Lower leg skin (tissue), 4 donors: ENCODE measurements around the gene LSM4. TPM values are rescaled to one million over a fixed set of nuclear protein-coding genes. Genes with fewer than 3 reads are reported as not detected.
A peak's percentile ranks its signal among the peaks of the same experiment; 100 is the strongest.

Source experiments
- DNase-seq, 2 donors: peaks; one replicate each; pipeline ENCODE4 v3.0.0-alpha.2; 2019; ENCODE audit warnings: low spot score in 2 of 2
- H3K4me3 ChIP-seq: fragments of 200-600 bp; sonication (generic); 2 replicates; pipeline ENCODE4 v1.5.1; 2017; ENCODE audit warnings: mild to moderate bottlenecking, low read depth; ENCODE audit not compliant: poor library complexity, severe bottlenecking
- POLR2A ChIP-seq, 2 donors: fragments of 450-650 bp; IDR thresholded peaks; one replicate each; pipeline ENCODE4 v1.6.1; 2016 to 2017; ENCODE audit warnings: antibody characterized with exemption in 2 of 2, mild to moderate bottlenecking in 1 of 2, moderate library complexity in 1 of 2
- WGBS, 2 donors: methylation state at CpG; one replicate each; pipeline ENCODE4 v1.1.5; 2018; 5-methylcytosine and 5-hydroxymethylcytosine counted together
- intact Hi-C: fragments of 100-400 bp; cut with DNase I; formaldehyde crosslinking; loops from one replicate; pipeline ENCODE4 v1.15.0; 2023; ENCODE audit warnings: low total_unique reads
- total RNA-seq, 4 donors: library from RNA; depleted of rRNA; stranded (reverse); fragments of >200 nt; gene quantifications; one replicate each; pipeline ENCODE4 v1.1.0, GENCODE V29; 2016
- TF ChIP-seq, protein P1 (sequence below), 3 donors: fragments of 450-650 bp; IDR thresholded peaks; one replicate each; pipeline ENCODE4 v1.5.1; 2016; ENCODE audit warnings: antibody characterized with exemption in 3 of 3, mild to moderate bottlenecking in 3 of 3, moderate library complexity in 2 of 3

The LSM4 gene
- total RNA-seq, 4 donors from 2014 or later: 59.7 to 149 (median 105) TPM

DNA sequence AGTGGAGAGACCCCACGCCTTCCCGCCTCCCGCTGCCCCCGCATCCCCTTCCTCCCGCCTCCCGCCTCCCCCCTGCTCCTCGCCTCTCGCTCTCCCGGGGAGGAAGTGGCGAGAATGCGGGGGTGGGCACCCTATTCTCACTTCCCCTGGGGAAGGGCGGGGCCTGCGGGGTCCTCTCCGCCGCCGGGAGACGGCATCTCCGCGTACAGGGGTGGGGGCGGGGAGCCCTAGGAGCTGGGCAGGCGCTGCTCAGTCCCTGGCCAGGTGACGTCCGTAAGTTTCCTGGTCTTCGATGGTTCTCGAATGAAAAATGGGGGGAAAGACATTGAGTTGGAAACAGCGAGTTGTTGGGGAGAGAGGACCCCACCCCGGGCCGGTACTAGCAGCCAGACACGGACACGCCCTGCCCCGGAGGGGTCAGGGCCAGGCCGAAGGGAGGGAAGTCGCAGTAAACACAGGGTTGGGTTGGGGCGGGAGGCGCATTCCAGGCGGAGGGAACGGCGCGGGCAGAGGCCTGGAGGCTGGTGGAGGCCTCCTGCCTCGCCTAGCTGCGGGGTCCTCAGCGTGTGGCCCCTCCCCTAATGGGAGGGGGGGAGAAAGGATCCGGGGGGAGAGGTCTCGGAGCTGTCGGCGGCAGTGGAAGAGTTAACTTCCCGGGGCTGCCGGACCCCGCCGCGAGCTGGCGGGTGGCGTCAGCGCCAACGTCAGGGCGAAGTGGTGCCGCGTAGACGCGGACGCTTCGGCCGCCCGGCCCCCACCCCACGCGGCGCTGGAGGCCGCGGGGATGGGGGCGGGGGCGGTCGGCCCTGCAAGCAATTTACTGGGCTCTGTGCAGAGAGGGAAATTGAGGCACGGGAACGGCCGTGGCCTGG, 31.1 kb downstream of the LSM4 start:
- intact Hi-C loops: no loop called here
- peak; percentile 82 to 97 for DNase-seq
- H3K4me3 ChIP-seq: peak overlapping the region; percentile 47

GRCh38 chr19:18291019-18291524, 31.8 kb downstream of the LSM4 start:
- 44 to 49% methylated on average over 20 to 21 of the region's 21 CpGs for WGBS, 2 donors
- H3K4me3 ChIP-seq: no peak overlapping the region
- intact Hi-C loops: no loop called here
- no peak for DNase-seq
- TF ChIP-seq, protein P1, sequence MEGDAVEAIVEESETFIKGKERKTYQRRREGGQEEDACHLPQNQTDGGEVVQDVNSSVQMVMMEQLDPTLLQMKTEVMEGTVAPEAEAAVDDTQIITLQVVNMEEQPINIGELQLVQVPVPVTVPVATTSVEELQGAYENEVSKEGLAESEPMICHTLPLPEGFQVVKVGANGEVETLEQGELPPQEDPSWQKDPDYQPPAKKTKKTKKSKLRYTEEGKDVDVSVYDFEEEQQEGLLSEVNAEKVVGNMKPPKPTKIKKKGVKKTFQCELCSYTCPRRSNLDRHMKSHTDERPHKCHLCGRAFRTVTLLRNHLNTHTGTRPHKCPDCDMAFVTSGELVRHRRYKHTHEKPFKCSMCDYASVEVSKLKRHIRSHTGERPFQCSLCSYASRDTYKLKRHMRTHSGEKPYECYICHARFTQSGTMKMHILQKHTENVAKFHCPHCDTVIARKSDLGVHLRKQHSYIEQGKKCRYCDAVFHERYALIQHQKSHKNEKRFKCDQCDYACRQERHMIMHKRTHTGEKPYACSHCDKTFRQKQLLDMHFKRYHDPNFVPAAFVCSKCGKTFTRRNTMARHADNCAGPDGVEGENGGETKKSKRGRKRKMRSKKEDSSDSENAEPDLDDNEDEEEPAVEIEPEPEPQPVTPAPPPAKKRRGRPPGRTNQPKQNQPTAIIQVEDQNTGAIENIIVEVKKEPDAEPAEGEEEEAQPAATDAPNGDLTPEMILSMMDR (IDR thresholded peaks at IDR 0.05): no peak
- no peak for TF ChIP-seq POLR2A (IDR thresholded peaks at IDR 0.05)

More for the DNA sequence above, 31.1 kb downstream of the LSM4 start:
- WGBS, 2 donors: 1% methylated on average over 39 to 51 of the region's 75 CpGs
- TF ChIP-seq, protein P1 (IDR thresholded peaks at IDR 0.05): no peak
- no peak for TF ChIP-seq POLR2A (IDR thresholded peaks at IDR 0.05)

- no peak overlapping the region for H3K4me3 ChIP-seq
- TF ChIP-seq POLR2A (IDR thresholded peaks at IDR 0.05): no peak
- TF ChIP-seq, protein P1 (IDR thresholded peaks at IDR 0.05): no peak
- WGBS, 2 donors: 32 to 36% methylated on average over 14 of the region's 14 CpGs
- DNase-seq: no peak
- intact Hi-C loops: no loop called here
These were observed 32.4 kb downstream of the LSM4 start for GRCh38 chr19:18290302-18291018.

DNA sequence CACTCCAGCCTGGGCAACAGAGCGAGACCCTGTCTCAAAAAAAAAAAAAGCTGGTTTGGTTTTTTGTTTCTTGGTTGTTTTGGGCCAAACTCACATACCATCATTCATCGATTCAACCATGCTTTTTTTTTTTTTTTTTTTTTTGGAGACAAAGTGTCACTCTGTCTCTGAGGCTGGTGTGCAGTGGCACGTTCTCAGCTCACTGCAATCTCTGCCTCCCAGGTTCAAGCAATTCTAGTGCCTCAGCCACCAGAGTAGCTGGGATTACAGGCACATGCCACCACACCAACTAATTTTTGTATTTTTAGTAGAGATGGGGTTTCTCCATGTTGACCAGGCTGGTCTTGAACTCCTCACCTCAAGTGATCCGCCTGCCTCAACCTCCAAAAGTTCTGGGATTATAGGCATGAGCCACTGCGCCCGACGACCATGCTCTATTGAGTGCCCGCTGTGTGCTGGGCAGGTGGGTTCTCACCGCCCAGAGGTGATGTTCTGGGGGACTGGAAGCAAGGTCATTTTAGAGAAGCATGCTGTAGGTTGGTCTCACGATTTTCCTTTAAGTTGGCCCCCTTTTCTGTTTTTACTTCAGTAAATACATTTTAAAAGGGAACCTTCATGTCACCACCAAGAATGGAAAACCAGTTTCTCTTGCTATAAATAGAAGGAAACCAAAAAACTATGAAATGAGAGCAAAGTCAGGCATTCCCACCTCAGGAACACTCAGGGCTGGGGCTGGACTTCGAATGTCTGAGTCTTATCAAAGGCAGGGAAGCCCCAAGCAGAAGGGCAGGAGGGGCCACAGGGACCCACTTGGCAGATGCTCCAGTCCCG, 33.2 kb downstream of the LSM4 start:
- intact Hi-C loops: no loop called here
- H3K4me3 ChIP-seq: no peak overlapping the region
- TF ChIP-seq POLR2A (IDR thresholded peaks at IDR 0.05): no peak
- TF ChIP-seq, protein P1 (IDR thresholded peaks at IDR 0.05): no peak
- WGBS, 2 donors: 57 to 65% methylated on average over 12 of the region's 12 CpGs
- DNase-seq: no peak
